ENCODE data around the gene GAGE2A. TPM values are rescaled to one million over a fixed set of nuclear protein-coding genes. Genes with fewer than 3 reads are reported as not detected.
"Not testable (repeated sequence)": the region's sequence is repeated elsewhere in the genome, so short reads cannot be mapped to it uniquely, and the experiment has no call there.

GAGE2A gene, protein sequence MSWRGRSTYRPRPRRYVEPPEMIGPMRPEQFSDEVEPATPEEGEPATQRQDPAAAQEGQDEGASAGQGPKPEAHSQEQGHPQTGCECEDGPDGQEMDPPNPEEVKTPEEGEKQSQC
- not detected for total RNA-seq

GRCh38 chrX:49589196-49589595 lies at the start of gene GAGE2A:
Gene GAGE2A, plus strand, starts transcription at chrX:49589496. Its CDS starts 1,155 bp downstream, at chrX:49590651.
- intact Hi-C loops (cut with DNase I; ENCODE audit: low total_unique reads); H3K27me3 ChIP-seq; DNase-seq; H3K9me3 ChIP-seq; H3K27ac ChIP-seq; H3K4me3 ChIP-seq; H3K4me1 ChIP-seq; H3K36me3 ChIP-seq: not testable (repeated sequence)

DNA sequence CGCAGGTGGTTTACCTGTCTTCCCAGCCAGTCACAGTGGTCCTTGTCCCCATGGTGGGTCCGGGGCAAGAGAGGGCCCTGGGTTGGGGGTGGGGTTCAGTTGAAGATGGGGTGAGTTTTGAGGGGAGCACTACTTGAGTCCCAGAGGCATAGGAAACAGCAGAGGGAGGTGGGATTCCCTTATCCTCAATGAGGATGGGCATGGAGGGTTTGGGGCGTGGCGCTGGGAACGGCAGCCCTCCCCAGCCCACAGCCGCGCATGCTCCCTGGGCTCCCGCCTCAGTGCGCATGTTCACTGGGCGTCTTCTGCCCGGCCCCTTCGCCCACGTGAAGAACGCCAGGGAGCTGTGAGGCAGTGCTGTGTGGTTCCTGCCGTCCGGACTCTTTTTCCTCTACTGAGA lies 47.9 kb upstream of the GAGE2A start, which contains the start of gene GAGE12D:
TSS of gene GAGE12D (plus strand) at position 301 of the 400 bp plus-strand sequence. CDS start 1,155 bp downstream, outside the sequence.
- not testable (repeated sequence) for H3K27me3 ChIP-seq

DNA sequence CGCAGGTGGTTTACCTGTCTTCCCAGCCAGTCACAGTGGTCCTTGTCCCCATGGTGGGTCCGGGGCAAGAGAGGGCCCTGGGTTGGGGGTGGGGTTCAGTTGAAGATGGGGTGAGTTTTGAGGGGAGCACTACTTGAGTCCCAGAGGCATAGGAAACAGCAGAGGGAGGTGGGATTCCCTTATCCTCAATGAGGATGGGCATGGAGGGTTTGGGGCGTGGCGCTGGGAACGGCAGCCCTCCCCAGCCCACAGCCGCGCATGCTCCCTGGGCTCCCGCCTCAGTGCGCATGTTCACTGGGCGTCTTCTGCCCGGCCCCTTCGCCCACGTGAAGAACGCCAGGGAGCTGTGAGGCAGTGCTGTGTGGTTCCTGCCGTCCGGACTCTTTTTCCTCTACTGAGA lies 38.3 kb upstream of the GAGE2A start, which contains the start of gene GAGE12E:
TSS of gene GAGE12E (plus strand) at position 301 of the 400 bp plus-strand sequence. CDS start 1,155 bp downstream, outside the sequence.
- H3K4me3 ChIP-seq; intact Hi-C loops (cut with DNase I; ENCODE audit: low total_unique reads); H3K27ac ChIP-seq; H3K36me3 ChIP-seq; H3K9me3 ChIP-seq; H3K4me1 ChIP-seq; DNase-seq; H3K27me3 ChIP-seq: not testable (repeated sequence)

More for the DNA sequence above, 47.9 kb upstream of the GAGE2A start, which contains the start of gene GAGE12D:
- H3K9me3 ChIP-seq; H3K4me1 ChIP-seq; H3K27ac ChIP-seq; DNase-seq; H3K36me3 ChIP-seq; H3K4me3 ChIP-seq; intact Hi-C loops (cut with DNase I; ENCODE audit: low total_unique reads): not testable (repeated sequence)

GRCh38 chrX:49560542-49560941 lies 28.8 kb upstream of the GAGE2A start, which contains the start of gene GAGE12F:
Gene GAGE12F, plus strand, starts transcription at chrX:49560842. Its CDS starts 1,155 bp downstream, at chrX:49561997.
- DNase-seq; intact Hi-C loops (cut with DNase I; ENCODE audit: low total_unique reads); H3K27me3 ChIP-seq; H3K36me3 ChIP-seq; H3K4me3 ChIP-seq; H3K27ac ChIP-seq; H3K9me3 ChIP-seq; H3K4me1 ChIP-seq: not testable (repeated sequence)

GRCh38 chrX:49568728-49569127 lies 20.6 kb upstream of the GAGE2A start:
- H3K4me1 ChIP-seq; H3K27me3 ChIP-seq; H3K27ac ChIP-seq; H3K4me3 ChIP-seq; H3K36me3 ChIP-seq; H3K9me3 ChIP-seq; intact Hi-C loops (cut with DNase I; ENCODE audit: low total_unique reads); DNase-seq: not testable (repeated sequence)

DNA sequence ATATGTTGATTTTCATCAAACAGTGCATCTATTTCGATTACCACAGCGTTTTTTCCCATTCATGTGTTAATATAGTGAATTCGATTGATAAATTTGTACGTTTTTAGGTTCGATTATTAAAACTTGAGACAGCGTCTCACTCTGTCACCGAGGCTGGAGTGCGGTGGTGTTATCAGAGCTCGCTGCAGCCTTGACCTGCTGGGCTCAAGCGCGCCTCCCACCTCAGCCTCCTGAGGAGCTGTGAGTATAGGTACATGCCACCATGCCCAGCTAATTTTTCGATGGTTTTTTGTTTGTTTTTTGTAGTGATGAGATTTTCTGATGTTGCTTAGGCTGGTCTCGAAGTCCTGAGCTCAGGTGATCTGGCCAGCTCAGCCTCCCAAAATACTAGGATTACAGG lies 20.1 kb upstream of the GAGE2A start:
- H3K9me3 ChIP-seq; H3K4me1 ChIP-seq; H3K36me3 ChIP-seq; H3K27me3 ChIP-seq; intact Hi-C loops (cut with DNase I; ENCODE audit: low total_unique reads); DNase-seq; H3K4me3 ChIP-seq; H3K27ac ChIP-seq: not testable (repeated sequence)

DNA sequence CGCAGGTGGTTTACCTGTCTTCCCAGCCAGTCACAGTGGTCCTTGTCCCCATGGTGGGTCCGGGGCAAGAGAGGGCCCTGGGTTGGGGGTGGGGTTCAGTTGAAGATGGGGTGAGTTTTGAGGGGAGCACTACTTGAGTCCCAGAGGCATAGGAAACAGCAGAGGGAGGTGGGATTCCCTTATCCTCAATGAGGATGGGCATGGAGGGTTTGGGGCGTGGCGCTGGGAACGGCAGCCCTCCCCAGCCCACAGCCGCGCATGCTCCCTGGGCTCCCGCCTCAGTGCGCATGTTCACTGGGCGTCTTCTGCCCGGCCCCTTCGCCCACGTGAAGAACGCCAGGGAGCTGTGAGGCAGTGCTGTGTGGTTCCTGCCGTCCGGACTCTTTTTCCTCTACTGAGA lies 19.2 kb upstream of the GAGE2A start, which contains the start of gene GAGE12G:
TSS of gene GAGE12G (plus strand) at position 301 of the 400 bp plus-strand sequence. CDS start 1,155 bp downstream, outside the sequence.
- DNase-seq; H3K27ac ChIP-seq; H3K36me3 ChIP-seq; intact Hi-C loops (cut with DNase I; ENCODE audit: low total_unique reads); H3K4me1 ChIP-seq; H3K4me3 ChIP-seq; H3K9me3 ChIP-seq; H3K27me3 ChIP-seq: not testable (repeated sequence)

DNA sequence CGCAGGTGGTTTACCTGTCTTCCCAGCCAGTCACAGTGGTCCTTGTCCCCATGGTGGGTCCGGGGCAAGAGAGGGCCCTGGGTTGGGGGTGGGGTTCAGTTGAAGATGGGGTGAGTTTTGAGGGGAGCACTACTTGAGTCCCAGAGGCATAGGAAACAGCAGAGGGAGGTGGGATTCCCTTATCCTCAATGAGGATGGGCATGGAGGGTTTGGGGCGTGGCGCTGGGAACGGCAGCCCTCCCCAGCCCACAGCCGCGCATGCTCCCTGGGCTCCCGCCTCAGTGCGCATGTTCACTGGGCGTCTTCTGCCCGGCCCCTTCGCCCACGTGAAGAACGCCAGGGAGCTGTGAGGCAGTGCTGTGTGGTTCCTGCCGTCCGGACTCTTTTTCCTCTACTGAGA lies 9.6 kb upstream of the GAGE2A start, which contains the start of gene GAGE12H:
TSS of gene GAGE12H (plus strand) at position 301 of the 400 bp plus-strand sequence. CDS start 1,155 bp downstream, outside the sequence.
- H3K36me3 ChIP-seq; H3K27ac ChIP-seq; DNase-seq; H3K27me3 ChIP-seq; H3K9me3 ChIP-seq; H3K4me1 ChIP-seq; H3K4me3 ChIP-seq; intact Hi-C loops (cut with DNase I; ENCODE audit: low total_unique reads): not testable (repeated sequence)

GRCh38 chrX:49589769-49590478 lies 628 bp downstream of the GAGE2A start:
- H3K27ac ChIP-seq; intact Hi-C loops (cut with DNase I; ENCODE audit: low total_unique reads); H3K4me1 ChIP-seq; H3K27me3 ChIP-seq; H3K4me3 ChIP-seq; H3K9me3 ChIP-seq; H3K36me3 ChIP-seq: not testable (repeated sequence)
- DNase-seq, result peak; percentile 14 to 21

- H3K4me1 ChIP-seq; intact Hi-C loops (cut with DNase I; ENCODE audit: low total_unique reads); H3K36me3 ChIP-seq; H3K27me3 ChIP-seq; H3K27ac ChIP-seq; H3K4me3 ChIP-seq; DNase-seq; H3K9me3 ChIP-seq: not testable (repeated sequence)
Observed at GRCh38 chrX:49590488-49590887, 1.2 kb downstream of the GAGE2A start.

DNA sequence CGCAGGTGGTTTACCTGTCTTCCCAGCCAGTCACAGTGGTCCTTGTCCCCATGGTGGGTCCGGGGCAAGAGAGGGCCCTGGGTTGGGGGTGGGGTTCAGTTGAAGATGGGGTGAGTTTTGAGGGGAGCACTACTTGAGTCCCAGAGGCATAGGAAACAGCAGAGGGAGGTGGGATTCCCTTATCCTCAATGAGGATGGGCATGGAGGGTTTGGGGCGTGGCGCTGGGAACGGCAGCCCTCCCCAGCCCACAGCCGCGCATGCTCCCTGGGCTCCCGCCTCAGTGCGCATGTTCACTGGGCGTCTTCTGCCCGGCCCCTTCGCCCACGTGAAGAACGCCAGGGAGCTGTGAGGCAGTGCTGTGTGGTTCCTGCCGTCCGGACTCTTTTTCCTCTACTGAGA lies 9.4 kb downstream of the GAGE2A start, which contains the start of gene GAGE1:
TSS of gene GAGE1 (plus strand) at position 301 of the 400 bp plus-strand sequence. CDS start 1,155 bp downstream, outside the sequence.
- H3K9me3 ChIP-seq; DNase-seq; H3K36me3 ChIP-seq; H3K27me3 ChIP-seq; intact Hi-C loops (cut with DNase I; ENCODE audit: low total_unique reads); H3K27ac ChIP-seq; H3K4me1 ChIP-seq; H3K4me3 ChIP-seq: not testable (repeated sequence)
